GM20000 (cell line): ENCODE results near the gene KCNQ1.

Experiments used
- DNase-seq: peaks from one replicate; pipeline ENCODE4 v3.0.0; 2012; ENCODE audit warnings: low spot score
- TF ChIP-seq, protein P1 (sequence below): IDR thresholded peaks from 2 replicates; pipeline ENCODE4 v1.5.1; 2012; ENCODE audit warnings: mild to moderate bottlenecking, control low read depth; ENCODE audit errors: extremely low read depth, missing control alignments

KCNQ1 gene, protein sequence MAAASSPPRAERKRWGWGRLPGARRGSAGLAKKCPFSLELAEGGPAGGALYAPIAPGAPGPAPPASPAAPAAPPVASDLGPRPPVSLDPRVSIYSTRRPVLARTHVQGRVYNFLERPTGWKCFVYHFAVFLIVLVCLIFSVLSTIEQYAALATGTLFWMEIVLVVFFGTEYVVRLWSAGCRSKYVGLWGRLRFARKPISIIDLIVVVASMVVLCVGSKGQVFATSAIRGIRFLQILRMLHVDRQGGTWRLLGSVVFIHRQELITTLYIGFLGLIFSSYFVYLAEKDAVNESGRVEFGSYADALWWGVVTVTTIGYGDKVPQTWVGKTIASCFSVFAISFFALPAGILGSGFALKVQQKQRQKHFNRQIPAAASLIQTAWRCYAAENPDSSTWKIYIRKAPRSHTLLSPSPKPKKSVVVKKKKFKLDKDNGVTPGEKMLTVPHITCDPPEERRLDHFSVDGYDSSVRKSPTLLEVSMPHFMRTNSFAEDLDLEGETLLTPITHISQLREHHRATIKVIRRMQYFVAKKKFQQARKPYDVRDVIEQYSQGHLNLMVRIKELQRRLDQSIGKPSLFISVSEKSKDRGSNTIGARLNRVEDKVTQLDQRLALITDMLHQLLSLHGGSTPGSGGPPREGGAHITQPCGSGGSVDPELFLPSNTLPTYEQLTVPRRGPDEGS

DNA sequence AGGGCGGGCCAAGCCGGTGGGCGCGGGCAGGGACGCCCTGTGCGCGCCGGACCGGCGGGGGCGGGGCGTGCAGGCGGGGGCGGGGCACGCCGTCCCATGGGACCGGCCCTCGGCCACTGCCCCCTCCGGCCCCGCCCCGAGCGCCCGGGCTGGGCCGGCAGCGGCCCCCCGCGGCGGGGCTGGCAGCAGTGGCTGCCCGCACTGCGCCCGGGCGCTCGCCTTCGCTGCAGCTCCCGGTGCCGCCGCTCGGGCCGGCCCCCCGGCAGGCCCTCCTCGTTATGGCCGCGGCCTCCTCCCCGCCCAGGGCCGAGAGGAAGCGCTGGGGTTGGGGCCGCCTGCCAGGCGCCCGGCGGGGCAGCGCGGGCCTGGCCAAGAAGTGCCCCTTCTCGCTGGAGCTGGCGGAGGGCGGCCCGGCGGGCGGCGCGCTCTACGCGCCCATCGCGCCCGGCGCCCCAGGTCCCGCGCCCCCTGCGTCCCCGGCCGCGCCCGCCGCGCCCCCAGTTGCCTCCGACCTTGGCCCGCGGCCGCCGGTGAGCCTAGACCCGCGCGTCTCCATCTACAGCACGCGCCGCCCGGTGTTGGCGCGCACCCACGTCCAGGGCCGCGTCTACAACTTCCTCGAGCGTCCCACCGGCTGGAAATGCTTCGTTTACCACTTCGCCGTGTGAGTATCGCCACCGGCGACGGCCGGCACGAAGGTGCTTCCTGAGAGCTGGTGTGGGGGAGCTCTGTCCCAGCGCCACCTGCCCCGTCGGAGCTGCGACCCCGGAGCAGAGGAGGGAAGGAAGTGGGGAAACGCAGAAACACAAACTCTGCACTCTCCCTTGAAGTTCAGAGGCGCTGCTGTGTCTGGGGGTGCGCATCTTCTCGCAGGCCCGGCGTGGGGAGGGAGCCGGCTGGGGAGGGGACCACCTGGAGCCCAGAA is at the start of gene KCNQ1:
Gene KCNQ1 (plus strand): TSS at position 188 of the 925 bp plus-strand sequence. CDS start 91 bp downstream, at position 279.
- TF ChIP-seq, protein P1, sequence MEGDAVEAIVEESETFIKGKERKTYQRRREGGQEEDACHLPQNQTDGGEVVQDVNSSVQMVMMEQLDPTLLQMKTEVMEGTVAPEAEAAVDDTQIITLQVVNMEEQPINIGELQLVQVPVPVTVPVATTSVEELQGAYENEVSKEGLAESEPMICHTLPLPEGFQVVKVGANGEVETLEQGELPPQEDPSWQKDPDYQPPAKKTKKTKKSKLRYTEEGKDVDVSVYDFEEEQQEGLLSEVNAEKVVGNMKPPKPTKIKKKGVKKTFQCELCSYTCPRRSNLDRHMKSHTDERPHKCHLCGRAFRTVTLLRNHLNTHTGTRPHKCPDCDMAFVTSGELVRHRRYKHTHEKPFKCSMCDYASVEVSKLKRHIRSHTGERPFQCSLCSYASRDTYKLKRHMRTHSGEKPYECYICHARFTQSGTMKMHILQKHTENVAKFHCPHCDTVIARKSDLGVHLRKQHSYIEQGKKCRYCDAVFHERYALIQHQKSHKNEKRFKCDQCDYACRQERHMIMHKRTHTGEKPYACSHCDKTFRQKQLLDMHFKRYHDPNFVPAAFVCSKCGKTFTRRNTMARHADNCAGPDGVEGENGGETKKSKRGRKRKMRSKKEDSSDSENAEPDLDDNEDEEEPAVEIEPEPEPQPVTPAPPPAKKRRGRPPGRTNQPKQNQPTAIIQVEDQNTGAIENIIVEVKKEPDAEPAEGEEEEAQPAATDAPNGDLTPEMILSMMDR: no peak

DNA sequence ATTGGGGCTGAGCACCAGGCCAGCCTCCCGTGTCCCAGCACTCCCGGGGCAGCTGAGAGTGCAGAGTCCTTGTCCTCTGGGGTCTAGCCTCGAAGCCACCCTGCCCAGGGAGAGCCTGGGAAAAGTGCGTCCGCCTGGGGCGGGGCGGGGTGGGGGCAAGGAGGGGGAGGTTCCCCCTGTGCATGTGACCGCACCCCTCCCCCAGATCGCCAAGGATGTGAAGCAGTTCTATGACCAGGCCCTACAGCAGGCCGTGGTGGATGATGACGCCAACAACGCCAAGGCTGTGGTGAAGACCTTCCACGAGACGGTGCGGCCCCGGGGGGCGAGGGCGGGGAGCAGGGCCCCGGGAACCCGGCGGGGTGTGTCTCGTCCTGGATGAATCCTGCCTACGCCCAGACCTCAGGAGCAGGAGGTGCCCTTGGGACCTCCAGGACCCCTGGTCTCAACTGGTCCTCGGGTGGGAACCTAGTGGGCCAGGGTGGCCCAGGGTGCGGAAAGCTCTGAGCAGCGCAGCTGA is 49.5 kb upstream of the KCNQ1 start:
- DNase-seq: no peak
- TF ChIP-seq, protein P1: no peak

More for the DNA sequence above, at the start of gene KCNQ1:
- peak; percentile 87 for DNase-seq

DNA sequence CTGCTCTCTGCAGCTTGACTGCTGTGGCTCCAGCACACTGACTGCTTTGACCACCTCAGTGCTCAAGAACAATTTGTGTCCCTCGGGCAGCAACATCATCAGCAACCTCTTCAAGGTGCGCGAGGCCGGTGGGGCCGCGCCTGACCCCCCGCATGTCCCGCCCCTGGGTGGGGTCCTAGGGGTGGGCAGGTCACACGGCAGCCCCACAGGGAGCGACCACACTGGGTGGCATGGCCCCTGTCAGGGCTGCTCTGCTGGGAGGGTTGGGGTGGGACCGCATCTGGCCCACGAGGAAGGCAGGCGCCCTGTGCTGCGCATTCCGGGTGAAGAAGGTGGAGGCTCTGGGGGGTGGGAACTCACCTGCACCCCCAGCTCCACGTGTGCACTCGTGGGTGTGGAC is 49.0 kb upstream of the KCNQ1 start:
- TF ChIP-seq, protein P1: no peak
- no peak for DNase-seq

DNA sequence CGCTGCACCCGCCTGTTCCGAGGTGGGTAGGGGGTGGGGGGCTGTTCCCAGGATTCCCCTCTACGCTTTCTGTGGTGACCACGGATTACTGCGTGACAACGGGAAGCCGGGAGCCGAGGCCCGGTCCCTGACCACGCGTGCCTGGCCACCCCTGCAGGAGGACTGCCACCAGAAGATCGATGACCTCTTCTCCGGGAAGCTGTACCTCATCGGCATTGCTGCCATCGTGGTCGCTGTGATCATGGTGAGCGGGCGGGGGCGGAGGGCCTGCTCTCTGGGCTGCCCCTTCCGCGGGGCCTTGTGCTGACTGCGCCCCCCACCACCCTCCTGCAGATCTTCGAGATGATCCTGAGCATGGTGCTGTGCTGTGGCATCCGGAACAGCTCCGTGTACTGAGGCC is 48.3 kb upstream of the KCNQ1 start:
- TF ChIP-seq, protein P1: no peak
- DNase-seq: no peak

DNA sequence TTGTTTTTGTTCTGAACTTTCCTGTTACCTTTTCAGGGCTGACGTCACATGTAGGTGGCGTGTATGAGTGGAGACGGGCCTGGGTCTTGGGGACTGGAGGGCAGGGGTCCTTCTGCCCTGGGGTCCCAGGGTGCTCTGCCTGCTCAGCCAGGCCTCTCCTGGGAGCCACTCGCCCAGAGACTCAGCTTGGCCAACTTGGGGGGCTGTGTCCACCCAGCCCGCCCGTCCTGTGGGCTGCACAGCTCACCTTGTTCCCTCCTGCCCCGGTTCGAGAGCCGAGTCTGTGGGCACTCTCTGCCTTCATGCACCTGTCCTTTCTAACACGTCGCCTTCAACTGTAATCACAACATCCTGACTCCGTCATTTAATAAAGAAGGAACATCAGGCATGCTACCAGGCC is 47.8 kb upstream of the KCNQ1 start:
- TF ChIP-seq, protein P1: no peak
- DNase-seq: no peak

DNA sequence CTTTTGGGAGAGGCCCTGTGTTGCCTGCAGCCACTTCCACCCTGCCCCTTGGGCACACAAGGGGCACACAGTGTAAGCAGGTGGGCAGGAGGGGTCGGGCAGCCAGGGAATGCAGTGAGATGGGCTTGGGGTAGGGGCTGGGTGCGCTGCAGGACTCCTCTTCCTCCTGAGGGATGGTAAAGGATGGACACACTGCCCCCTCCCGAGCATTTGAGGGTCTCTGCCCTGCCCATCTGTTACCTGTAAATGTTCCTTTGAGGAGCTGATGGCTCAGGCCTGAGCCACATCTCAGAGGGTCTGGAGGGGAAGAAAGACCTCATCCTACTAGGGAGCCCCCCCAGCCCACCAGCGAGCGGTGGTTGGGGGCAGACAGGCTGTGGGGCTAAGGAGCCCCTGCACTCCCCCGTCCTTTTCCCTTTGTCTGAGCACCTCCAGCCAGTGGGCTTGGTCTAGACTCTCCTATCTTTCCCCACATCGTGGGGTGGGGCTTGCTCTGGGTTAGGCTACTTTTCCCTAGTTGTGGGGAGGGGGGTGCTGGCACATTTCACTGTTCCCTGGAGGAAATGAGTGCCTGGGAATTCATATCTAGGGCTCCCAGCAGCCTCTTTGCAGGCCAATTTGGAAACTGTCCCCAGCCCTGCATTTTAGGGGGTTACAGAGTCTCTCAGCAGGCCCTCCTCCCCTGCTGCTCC is 46.0 kb upstream of the KCNQ1 start:
- DNase-seq: no peak
- TF ChIP-seq, protein P1: no peak
